OCI-LY7 (cell line): ENCODE data around the gene ASMT. TPM values are rescaled to one million over a fixed set of nuclear protein-coding genes. Genes with fewer than 3 reads are reported as not detected.
A peak's percentile ranks its signal among the peaks of the same experiment; 100 is the strongest.
"Not testable (repeated sequence)": the region's sequence is repeated elsewhere in the genome, so short reads cannot be mapped to it uniquely, and the experiment has no call there.

Experiments used
- BruUV-seq: library from RNA; stranded (reverse); fragments of 400-500 nt; replicated peaks from 2 replicates; lab custom pipeline; 2021; lab: Mats Ljungman, UMichigan
- CTCF ChIA-PET: fragments of 300-600 bp; sonication (Branson Sonifier 250); formaldehyde crosslinking; loops from one replicate; lab custom pipeline; 2022; ENCODE audit warnings: antibody characterized with exemption; ENCODE audit not compliant: unreplicated experiment; lab: Charles Lee
- POLR2A ChIA-PET: fragments of 300-600 bp; sonication (Branson Sonifier 250); formaldehyde crosslinking; loops from one replicate; lab custom pipeline; 2022; ENCODE audit warnings: antibody characterized with exemption; lab: Charles Lee
- DNase-seq: peaks from one replicate; pipeline ENCODE4 v3.0.0-alpha.2; 2015; ENCODE audit warnings: low spot score
- H2AFZ ChIP-seq: fragments of 200-600 bp; sonication (generic), shearing (Covaris generic); 2 replicates; pipeline ENCODE4 v1.6.1; 2014; ENCODE audit warnings: mild to moderate bottlenecking, antibody characterized with exemption, low read length, moderate library complexity
- H3K27ac ChIP-seq: fragments of 200-600 bp; sonication (generic); 2 replicates; pipeline ENCODE4 v1.5.1; 2014; ENCODE audit warnings: mixed run types, low read depth, mild to moderate bottlenecking, moderate library complexity, low read length, inconsistent platforms; ENCODE audit not compliant: poor library complexity, severe bottlenecking
- H3K36me3 ChIP-seq: fragments of 200-600 bp; sonication (generic); 2 replicates; pipeline ENCODE4 v1.6.1; 2014; ENCODE audit warnings: mild to moderate bottlenecking, antibody characterized with exemption, low read length, moderate library complexity, mixed read lengths; ENCODE audit not compliant: insufficient read depth
- H3K4me1 ChIP-seq: fragments of 200-600 bp; sonication (generic); 2 replicates; pipeline ENCODE4 v1.5.1; 2014; ENCODE audit warnings: mild to moderate bottlenecking, low read length; ENCODE audit not compliant: insufficient read depth, poor library complexity, severe bottlenecking
- H3K4me2 ChIP-seq: fragments of 200-600 bp; sonication (generic); 2 replicates; pipeline ENCODE4 v1.6.1; 2014; ENCODE audit warnings: mild to moderate bottlenecking, low read length
- H3K4me3 ChIP-seq: fragments of 200-600 bp; sonication (generic); 2 replicates; pipeline ENCODE4 v1.5.1; 2014; ENCODE audit warnings: mild to moderate bottlenecking, low read depth, low read length; ENCODE audit not compliant: poor library complexity, severe bottlenecking
- H3K79me2 ChIP-seq: fragments of 200-600 bp; sonication (generic); 2 replicates; pipeline ENCODE4 v1.6.1; 2016; ENCODE audit warnings: low read depth, mild to moderate bottlenecking, low read length, moderate library complexity, mixed read lengths; ENCODE audit not compliant: insufficient read depth
- H3K9me2 ChIP-seq: fragments of 200-600 bp; sonication (generic); 2 replicates; pipeline ENCODE4 v1.6.1; 2016; ENCODE audit warnings: mild to moderate bottlenecking, low read length, mixed read lengths; ENCODE audit not compliant: insufficient read depth
- H3K9me3 ChIP-seq: fragments of 200-600 bp; sonication (generic); 2 replicates; pipeline ENCODE4 v1.6.1; 2014; ENCODE audit warnings: mild to moderate bottlenecking, mixed run types, low read length, mixed read lengths
- H4K20me1 ChIP-seq: fragments of 200-600 bp; sonication (generic); 2 replicates; pipeline ENCODE4 v1.6.1; 2014; ENCODE audit warnings: mild to moderate bottlenecking, antibody characterized with exemption, low read length, moderate library complexity, mixed read lengths; ENCODE audit not compliant: insufficient read depth
- CTCF ChIP-seq: fragments of 200-600 bp; sonication (generic); conservative IDR thresholded peaks from 2 replicates; pipeline ENCODE4 v1.5.1; 2014; ENCODE audit warnings: mild to moderate bottlenecking, antibody characterized with exemption, low read length, moderate library complexity, mixed read lengths
- EZH2phosphoT487 ChIP-seq: fragments of 200-600 bp; sonication (generic); IDR thresholded peaks from 2 replicates; pipeline ENCODE4 v1.6.1; 2018; ENCODE audit warnings: low read depth, borderline replicate concordance, mild to moderate bottlenecking, mixed run types, antibody characterized with exemption, low read length, moderate library complexity, mixed read lengths
- intact Hi-C: fragments of 100-400 bp; cut with micrococcal nuclease; formaldehyde crosslinking; loops from one replicate; pipeline ENCODE4 v1.10.0; 2022; ENCODE audit not compliant: unreplicated experiment
- total RNA-seq, 2 experiments: library from RNA; depleted of rRNA in 1 of 2; stranded (reverse); fragments of >200 nt in 1 of 2; shearing (Covaris generic) in 1 of 2; gene quantifications; 2 replicates each; pipeline ENCODE4 v1.2.3, GENCODE V29; 2014 to 2022

Gene ASMT
- total RNA-seq, 2 experiments from 2014 or later = 0.16 TPM; not detected in 1

GRCh38 chrX:1682501-1682900 is 67.6 kb downstream of the ASMT start:
- CTCF ChIA-PET, H4K20me1 ChIP-seq, H3K4me2 ChIP-seq, H3K9me3 ChIP-seq, intact Hi-C loops, H3K27ac ChIP-seq, H3K79me2 ChIP-seq, DNase-seq, H3K4me1 ChIP-seq, POLR2A ChIA-PET, H3K9me2 ChIP-seq, H3K36me3 ChIP-seq, H2AFZ ChIP-seq, H3K4me3 ChIP-seq: not testable (repeated sequence)
- TSS peak; percentile 30 for BruUV-seq

- H3K4me1 ChIP-seq, H3K4me2 ChIP-seq, DNase-seq, BruUV-seq, H4K20me1 ChIP-seq, H3K79me2 ChIP-seq, intact Hi-C loops, POLR2A ChIA-PET, H3K9me3 ChIP-seq, H3K36me3 ChIP-seq, H3K9me2 ChIP-seq, CTCF ChIA-PET, H2AFZ ChIP-seq, H3K27ac ChIP-seq, H3K4me3 ChIP-seq: not testable (repeated sequence)
Observed at GRCh38 chrX:1684883-1685282, 70.0 kb downstream of the ASMT start.

GRCh38 chrX:1685444-1685880 is 70.6 kb downstream of the ASMT start:
- POLR2A ChIA-PET, CTCF ChIA-PET, H3K4me1 ChIP-seq, H3K9me2 ChIP-seq, DNase-seq, H3K36me3 ChIP-seq, H3K4me3 ChIP-seq, intact Hi-C loops, BruUV-seq, H3K79me2 ChIP-seq, H4K20me1 ChIP-seq, H3K9me3 ChIP-seq, H2AFZ ChIP-seq, H3K4me2 ChIP-seq, H3K27ac ChIP-seq: not testable (repeated sequence)

GRCh38 chrX:1686642-1687041 is 71.8 kb downstream of the ASMT start:
- ChIA-PET CTCF (no interaction called here), POLR2A (no interaction called here)
- no peak for DNase-seq
- Histone ChIP-seq H3K9me2 (no peaks in the 10 kb centered on the region), H4K20me1 (no peaks in the 10 kb centered on the region), H3K4me3 (no peak overlapping the region), H2AFZ (no peak overlapping the region), H3K4me1 (no peaks in the 10 kb centered on the region), H3K79me2 (no peaks in the 10 kb centered on the region; the same call in 1 of the 2 replicates), H3K36me3 (no peaks in the 10 kb centered on the region; the same call in 1 of the 2 replicates), H3K27ac (no peak overlapping the region), H3K4me2 (no peak overlapping the region), H3K9me3 (no peaks in the 10 kb centered on the region)
- BruUV-seq = no TSS peak
- TF ChIP-seq EZH2phosphoT487 (no peak), CTCF (no peak)
- intact Hi-C loops = no loop called here

Other genes with a start within 250 kb of the ASMT start
- 196 and 211 TPM in 2 replicates for gene SLC25A6, start 222.9 kb upstream of the ASMT start, total RNA-seq (2014; rRNA removed; shearing (Covaris generic))
- gene SLC25A6, start 222.9 kb upstream of the ASMT start, total RNA-seq (2022) = 444 and 492 TPM in 2 replicates
- 17.2 and 17.6 TPM in 2 replicates for gene ASMTL, start 162.2 kb upstream of the ASMT start, total RNA-seq (2014; rRNA removed; shearing (Covaris generic))
- gene ASMTL, start 162.2 kb upstream of the ASMT start, total RNA-seq (2022) = 32.8 and 37.0 TPM in 2 replicates
- 88.3 and 110 TPM in 2 replicates for gene P2RY8, start 77.9 kb upstream of the ASMT start, total RNA-seq (2014; rRNA removed; shearing (Covaris generic))
- gene P2RY8, start 77.9 kb upstream of the ASMT start, total RNA-seq (2022) = 122 and 149 TPM in 2 replicates
- 61.8 and 64.2 TPM in 2 replicates for gene AKAP17A, start 23.5 kb upstream of the ASMT start, total RNA-seq (2014; rRNA removed; shearing (Covaris generic))
- 60.6 and 64.9 TPM in 2 replicates for gene AKAP17A, start 23.5 kb upstream of the ASMT start, total RNA-seq (2022)